Measurements from ENCODE around the gene FCRLB. TPM values are rescaled to one million over a fixed set of nuclear protein-coding genes. Genes with fewer than 3 reads are reported as not detected.

Gene FCRLB
- total RNA-seq, 1 donor from 2014 or later: 0.82 TPM

Other genes starting within 250 kb of the FCRLB start
- gene FCGR2A, start 216.1 kb upstream of the FCRLB start, total RNA-seq (ENCODE audit: low replicate concordance): 0.62 and 2.1 TPM in 2 replicates
- gene HSPA6, start 197.0 kb upstream of the FCRLB start, total RNA-seq (ENCODE audit: low replicate concordance): 0.77 and 1.0 TPM in 2 replicates
- gene FCGR3A, start 171.7 kb upstream of the FCRLB start, total RNA-seq (ENCODE audit: low replicate concordance): 0.17 TPM in 1 of 2 replicates, not detected in the other
- not detected in 2 replicates for gene FCGR3B, start 90.4 kb upstream of the FCRLB start, total RNA-seq (ENCODE audit: low replicate concordance)
- 0.19 and 0.33 TPM in 2 replicates for gene FCGR2B, start 58.4 kb upstream of the FCRLB start, total RNA-seq (ENCODE audit: low replicate concordance)
- 0.22 TPM in 1 of 2 replicates, not detected in the other for gene FCRLA, start 14.3 kb upstream of the FCRLB start, total RNA-seq (ENCODE audit: low replicate concordance)
- gene DUSP12, start 28.2 kb downstream of the FCRLB start, total RNA-seq (ENCODE audit: low replicate concordance): 23.7 and 34.0 TPM in 2 replicates
- 21.7 and 22.9 TPM in 2 replicates for gene ATF6, start 44.8 kb downstream of the FCRLB start, total RNA-seq (ENCODE audit: low replicate concordance)

Measured in type B pancreatic cell (in vitro differentiated cells).